Measurements from ENCODE around the gene ICAM4.

ICAM4 gene

GRCh38 chr19:10291554-10292205, 4.9 kb downstream of the ICAM4 start:
- no peak for DNase-seq (ENCODE audit: low read depth)

GRCh38 chr19:10292206-10292788, 5.5 kb downstream of the ICAM4 start:
- no peak for DNase-seq (ENCODE audit: low read depth)

GRCh38 chr19:10292789-10293636, 6.3 kb downstream of the ICAM4 start:
- DNase-seq (ENCODE audit: low read depth) = no peak

- DNase-seq (ENCODE audit: low read depth) = no peak
These were observed 7.0 kb downstream of the ICAM4 start for GRCh38 chr19:10293637-10294367.

GRCh38 chr19:10294368-10294697, 7.6 kb downstream of the ICAM4 start:
- DNase-seq (ENCODE audit: low read depth) = no peak

GRCh38 chr19:10295305-10295846, 8.6 kb downstream of the ICAM4 start:
- DNase-seq (ENCODE audit: low read depth) = no peak

GRCh38 chr19:10295847-10296591, 9.3 kb downstream of the ICAM4 start:
- DNase-seq (ENCODE audit: low read depth) = no peak

- no peak for DNase-seq (ENCODE audit: low read depth)
These were observed 13.0 kb downstream of the ICAM4 start for GRCh38 chr19:10299545-10300458.

GRCh38 chr19:10305139-10305806, 18.5 kb downstream of the ICAM4 start:
- DNase-seq (ENCODE audit: low read depth) = no peak

GRCh38 chr19:10306327-10306726, 19.6 kb downstream of the ICAM4 start:
- no peak for DNase-seq (ENCODE audit: low read depth)

GRCh38 chr19:10309423-10309822, 22.7 kb downstream of the ICAM4 start, which contains the start of gene ZGLP1:
Gene ZGLP1, minus strand, starts transcription at chr19:10309815.
- DNase-seq (ENCODE audit: low read depth) = no peak

- peak; percentile 54 for DNase-seq (ENCODE audit: low read depth)
These were observed 28.8 kb downstream of the ICAM4 start, which contains the start of gene FDX2 for GRCh38 chr19:10315335-10316214. Gene FDX2, minus strand, starts transcription at chr19:10316015. Its CDS starts 19 bp downstream, at chr19:10315996.

GRCh38 chr19:10316229-10317044, 29.7 kb downstream of the ICAM4 start:
- DNase-seq (ENCODE audit: low read depth) = no peak

- no peak for DNase-seq (ENCODE audit: low read depth)
These were observed 30.5 kb downstream of the ICAM4 start for GRCh38 chr19:10317045-10317856.

- DNase-seq (ENCODE audit: low read depth) = no peak
These were observed 31.2 kb downstream of the ICAM4 start for GRCh38 chr19:10317857-10318462.
